GM12875 (cell line): ENCODE results near the gene NSD1.
A peak's percentile ranks its signal among the peaks of the same experiment; 100 is the strongest.

Source experiments
- H3K4me3 ChIP-seq: one replicate; pipeline ENCODE4 v1.5.1; 2011; ENCODE audit warnings: low read depth, low read length, control low read depth
- CTCF ChIP-seq: IDR thresholded peaks from 2 replicates; pipeline ENCODE4 v1.5.1; 2011; ENCODE audit warnings: low read depth, mild to moderate bottlenecking, control low read depth, inconsistent platforms, low read length, moderate library complexity, borderline replicate concordance; ENCODE audit not compliant: insufficient read depth

Gene NSD1

GRCh38 chr5:177111720-177112394, 21.7 kb upstream of the NSD1 start:
- H3K4me3 ChIP-seq = no peak overlapping the region
- peak; percentile 97 for TF ChIP-seq CTCF

- H3K4me3 ChIP-seq = no peak overlapping the region
- no peak for TF ChIP-seq CTCF
Observed at GRCh38 chr5:177112589-177113220, 20.9 kb upstream of the NSD1 start.

- peak; percentile 99 for TF ChIP-seq CTCF
Observed at GRCh38 chr5:177113566-177114424, 19.8 kb upstream of the NSD1 start.

GRCh38 chr5:177116631-177117373, 16.8 kb upstream of the NSD1 start:
- no peak for TF ChIP-seq CTCF
- H3K4me3 ChIP-seq = no peak overlapping the region

More at GRCh38 chr5:177113566-177114424, 19.8 kb upstream of the NSD1 start:
- H3K4me3 ChIP-seq = no peak overlapping the region

- no peak overlapping the region for H3K4me3 ChIP-seq
- no peak for TF ChIP-seq CTCF
Observed at GRCh38 chr5:177117441-177118045, 16.0 kb upstream of the NSD1 start.

GRCh38 chr5:177122566-177122965, 11.0 kb upstream of the NSD1 start:
- no peak for TF ChIP-seq CTCF
- no peak overlapping the region for H3K4me3 ChIP-seq
